Testis (tissue), 3 donors: ENCODE measurements around the gene IGF1R. TPM values are rescaled to one million over a fixed set of nuclear protein-coding genes. Genes with fewer than 3 reads are reported as not detected.
A peak's percentile ranks its signal among the peaks of the same experiment; 100 is the strongest.

Experiments used
- DNase-seq: peaks from one replicate; pipeline ENCODE4 v3.0.0-alpha.2; 2019
- H3K27ac ChIP-seq, 2 donors: fragments of 200-600 bp; sonication (generic); one replicate each; pipeline ENCODE4 v1.5.1; 2019
- H3K27me3 ChIP-seq: fragments of 200-600 bp; sonication (generic); one replicate; pipeline ENCODE4 v1.5.1; 2019
- H3K36me3 ChIP-seq: fragments of 200-600 bp; sonication (generic); one replicate; pipeline ENCODE4 v1.5.1; 2017; ENCODE audit warnings: low read depth; ENCODE audit errors: missing control alignments
- H3K4me1 ChIP-seq: fragments of 200-600 bp; sonication (generic); one replicate; pipeline ENCODE4 v1.5.1; 2019
- H3K4me3 ChIP-seq, 2 donors: fragments of 200-600 bp; sonication (generic); one replicate each; pipeline ENCODE4 v1.5.1; 2017 to 2019
- H3K9me3 ChIP-seq: fragments of 200-600 bp; sonication (generic); one replicate; pipeline ENCODE4 v1.5.1; 2017
- POLR2A ChIP-seq: fragments of 450-650 bp; IDR thresholded peaks from one replicate; pipeline ENCODE4 v1.6.1; 2017; ENCODE audit warnings: antibody characterized with exemption, mild to moderate bottlenecking, moderate library complexity
- WGBS, 2 donors: methylation state at CpG; one replicate each; pipeline ENCODE4 v1.1.5; 2018; 5-methylcytosine and 5-hydroxymethylcytosine counted together
- intact Hi-C: fragments of 100-400 bp; cut with DNase I; formaldehyde crosslinking; loops from one replicate; pipeline ENCODE4 v1.15.1; 2023; ENCODE audit warnings: low total_unique reads
- microRNA-seq, 2 donors: library from miRNA; unstranded; fragments of <30 nt; microRNA quantifications; one replicate each; pipeline ENCODE4, GENCODE V29; 2016; ENCODE audit warnings: borderline number of aligned reads in 2 of 2, borderline replicate concordance in 1 of 2
- polyA plus RNA-seq: library from polyadenylated mRNA; stranded (reverse); fragments of 350-450 nt; fragmentation: Illumina TruSeq; extraction: RNeasy Lipid Tissue Mini Kit (QIAGEN cat#74804); gene quantifications from one replicate; pipeline ENCODE4 v1.2.3, GENCODE V29; 2014; ENCODE audit warnings: low read depth, low replicate concordance; ENCODE audit not compliant: insufficient read depth
- small RNA-seq, 2 donors: library from RNA; depleted of rRNA; stranded (forward); fragments of <200 nt; gene quantifications; one replicate each; pipeline ENCODE3, GENCODE V24; 2016
- total RNA-seq, 2 donors: library from RNA; depleted of rRNA; stranded (reverse); fragments of >200 nt; gene quantifications; one replicate each; pipeline ENCODE4 v1.2.3, GENCODE V29; 2016
- TF ChIP-seq, protein P1 (sequence below), 3 experiments: fragments of 450-650 bp in 2 of 3; fragments of 200-600 bp in 1 of 3; sonication (generic) in 1 of 3; IDR thresholded peaks; one replicate each; pipeline ENCODE4 v1.5.1; 2016 to 2019; ENCODE audit warnings: antibody characterized with exemption in 3 of 3, mild to moderate bottlenecking in 2 of 3, moderate library complexity in 1 of 3

Gene IGF1R
- total and polyA plus RNA-seq, 3 donors from 2014 or later, result 25.8 to 172 (median 157) TPM

DNA sequence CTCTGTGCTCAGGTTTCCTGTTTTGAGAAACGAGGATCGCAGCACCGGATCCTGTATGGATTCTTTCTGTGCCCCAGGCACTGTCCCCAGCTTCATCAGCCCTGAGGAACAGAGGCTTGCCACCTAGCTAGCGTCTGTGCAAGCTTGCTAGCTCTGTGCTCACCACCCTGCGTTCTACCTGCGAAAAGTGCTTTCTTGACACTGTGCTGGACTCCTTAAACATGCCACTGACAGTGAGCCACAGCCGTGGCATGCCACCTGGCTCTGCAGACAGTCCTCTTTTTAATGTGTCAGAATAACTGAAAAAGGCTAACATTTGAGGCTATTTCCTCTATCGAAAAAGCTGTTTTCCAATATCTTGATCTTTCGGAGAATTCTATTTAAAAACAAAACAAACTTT is 357.8 kb downstream of the IGF1R start:
- 49 to 75% methylated on average over 9 of the region's 9 CpGs for WGBS, 2 donors

DNA sequence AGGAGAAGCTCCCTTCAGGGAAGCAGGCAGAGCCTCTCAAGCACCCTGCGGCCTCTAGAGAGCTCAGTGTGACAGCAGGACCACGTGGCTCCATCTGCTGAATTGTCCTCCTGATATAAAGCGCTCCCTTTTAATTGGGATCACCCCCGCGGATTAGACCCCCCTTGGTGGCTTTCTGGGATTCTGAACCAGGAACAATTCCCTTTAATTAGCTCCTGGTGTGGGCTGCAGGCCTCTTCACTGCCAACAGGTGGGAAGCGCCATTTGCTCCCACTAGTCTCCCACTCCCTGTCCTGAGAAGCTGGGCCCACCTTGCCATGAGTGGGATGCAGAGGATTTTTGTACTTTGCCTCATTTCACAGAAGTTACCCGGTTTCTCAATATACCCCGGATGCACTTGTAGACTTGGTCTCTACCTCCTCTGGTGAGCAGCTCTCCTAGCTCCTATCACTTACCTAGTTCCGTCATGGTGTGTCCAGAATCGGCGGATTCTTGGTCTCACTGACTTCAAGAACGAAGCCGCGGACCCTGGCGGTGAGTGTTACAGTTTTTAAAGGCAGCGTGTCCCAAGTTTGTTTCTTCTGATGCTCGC is 358.7 kb downstream of the IGF1R start:
- Histone ChIP-seq H3K36me3 (no peaks in the 10 kb centered on the region), H3K4me1 (no peaks in the 10 kb centered on the region), H3K9me3 (no peaks in the 10 kb centered on the region), H3K27ac (no peak overlapping the region), H3K4me3 (peak overlapping the region in 1 of 2 donors; percentile 53), H3K27me3 (no peaks in the 10 kb centered on the region)
- intact Hi-C loops, result no loop called here
- WGBS, 2 donors, result 70 to 74% methylated on average over 17 of the region's 17 CpGs
- TF ChIP-seq, protein P1, sequence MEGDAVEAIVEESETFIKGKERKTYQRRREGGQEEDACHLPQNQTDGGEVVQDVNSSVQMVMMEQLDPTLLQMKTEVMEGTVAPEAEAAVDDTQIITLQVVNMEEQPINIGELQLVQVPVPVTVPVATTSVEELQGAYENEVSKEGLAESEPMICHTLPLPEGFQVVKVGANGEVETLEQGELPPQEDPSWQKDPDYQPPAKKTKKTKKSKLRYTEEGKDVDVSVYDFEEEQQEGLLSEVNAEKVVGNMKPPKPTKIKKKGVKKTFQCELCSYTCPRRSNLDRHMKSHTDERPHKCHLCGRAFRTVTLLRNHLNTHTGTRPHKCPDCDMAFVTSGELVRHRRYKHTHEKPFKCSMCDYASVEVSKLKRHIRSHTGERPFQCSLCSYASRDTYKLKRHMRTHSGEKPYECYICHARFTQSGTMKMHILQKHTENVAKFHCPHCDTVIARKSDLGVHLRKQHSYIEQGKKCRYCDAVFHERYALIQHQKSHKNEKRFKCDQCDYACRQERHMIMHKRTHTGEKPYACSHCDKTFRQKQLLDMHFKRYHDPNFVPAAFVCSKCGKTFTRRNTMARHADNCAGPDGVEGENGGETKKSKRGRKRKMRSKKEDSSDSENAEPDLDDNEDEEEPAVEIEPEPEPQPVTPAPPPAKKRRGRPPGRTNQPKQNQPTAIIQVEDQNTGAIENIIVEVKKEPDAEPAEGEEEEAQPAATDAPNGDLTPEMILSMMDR (IDR thresholded peaks at IDR 0.05), result no peak
- TF ChIP-seq POLR2A, result no peak
- no peak for DNase-seq

More for the DNA sequence above, 357.8 kb downstream of the IGF1R start:
- no peak for DNase-seq
- TF ChIP-seq, protein P1 (IDR thresholded peaks at IDR 0.05), result no peak
- TF ChIP-seq POLR2A, result no peak
- Histone ChIP-seq H3K4me1 (no peaks in the 10 kb centered on the region), H3K9me3 (no peaks in the 10 kb centered on the region), H3K36me3 (no peaks in the 10 kb centered on the region), H3K27me3 (no peaks in the 10 kb centered on the region), H3K4me3 (no peak overlapping the region), H3K27ac (no peak overlapping the region)
- intact Hi-C loops, result no loop called here

DNA sequence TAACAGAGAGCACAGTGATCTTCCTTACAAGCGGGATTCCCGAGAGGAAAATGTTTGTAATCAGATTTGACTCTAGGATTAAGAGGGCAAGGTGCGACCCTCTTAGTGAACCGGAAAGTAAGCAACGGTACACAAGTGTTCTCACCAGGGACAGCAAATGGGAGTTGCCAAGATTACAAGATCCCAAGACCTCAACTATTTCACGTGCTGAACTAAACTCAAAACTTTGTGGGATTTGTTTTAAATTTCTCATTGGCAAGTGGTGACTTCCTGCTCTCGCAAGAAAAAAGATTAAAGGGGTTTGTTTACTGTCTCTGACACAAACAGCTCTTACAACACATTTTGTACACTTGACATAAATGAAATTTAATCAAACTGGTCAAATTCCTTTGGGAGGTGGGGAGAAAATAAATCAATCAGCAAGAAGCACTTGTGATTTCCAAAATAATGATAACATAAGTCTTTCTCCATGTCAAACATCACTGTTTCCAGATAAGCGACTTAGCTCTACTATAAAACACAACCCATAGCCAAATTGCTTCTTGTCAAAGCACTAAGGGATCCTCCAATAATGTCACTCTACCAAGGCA is 361.5 kb downstream of the IGF1R start:
- 34 to 46% methylated on average over 8 of the region's 8 CpGs for WGBS, 2 donors
- intact Hi-C loops, result no loop called here
- H3K27me3 ChIP-seq, result no peaks in the 10 kb centered on the region
- H3K27ac ChIP-seq, result no peak overlapping the region
- peaks cover 3% of the 10 kb centered on the region for H3K4me1 ChIP-seq
- H3K36me3 ChIP-seq, result no peaks in the 10 kb centered on the region
- TF ChIP-seq, protein P1 (IDR thresholded peaks at IDR 0.05), result no peak
- no peak for TF ChIP-seq POLR2A
- H3K4me3 ChIP-seq, result no peak overlapping the region
- DNase-seq, result no peak
- no peaks in the 10 kb centered on the region for H3K9me3 ChIP-seq

DNA sequence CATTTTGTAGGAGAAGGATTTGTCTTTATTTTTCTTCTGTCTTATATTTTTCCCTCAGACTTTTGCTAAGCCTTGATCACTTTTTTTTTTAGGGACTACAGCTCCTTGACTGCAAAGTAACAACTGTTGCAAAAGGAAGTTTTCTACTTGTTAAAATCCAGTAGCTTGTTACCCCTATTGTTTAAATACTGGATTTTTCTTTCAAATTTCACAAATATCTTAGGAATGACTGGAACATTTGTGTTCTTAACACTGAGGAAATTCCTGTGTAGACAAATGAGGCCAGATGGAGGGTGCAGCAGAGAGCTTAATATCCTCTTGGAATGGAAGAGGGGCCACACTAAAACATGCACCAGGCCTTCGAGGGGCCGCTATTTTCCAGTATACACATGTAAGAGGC is 362.4 kb downstream of the IGF1R start:
- intact Hi-C loops, result no loop called here
- DNase-seq, result no peak
- H3K27me3 ChIP-seq, result no peaks in the 10 kb centered on the region
- H3K4me3 ChIP-seq, result no peak overlapping the region
- 85 to 92% methylated on average over 2 of the region's 2 CpGs for WGBS, 2 donors
- peaks cover 9% of the 10 kb centered on the region for H3K4me1 ChIP-seq
- H3K27ac ChIP-seq, result no peak overlapping the region
- no peaks in the 10 kb centered on the region for H3K36me3 ChIP-seq
- H3K9me3 ChIP-seq, result no peaks in the 10 kb centered on the region
- TF ChIP-seq POLR2A, result no peak
- TF ChIP-seq, protein P1 (IDR thresholded peaks at IDR 0.05), result no peak

Small RNA genes lying within 50 kb of the gene (microRNA-seq; reads per million reads assigned to microRNA genes)
- gene MIR4714, result 0 to 1.4 reads per million in 2 donors

Small RNA genes lying within 50 kb of the gene (small RNA-seq; reads per million reads assigned to genes)
- 0 reads per million in 2 donors for gene MIR4714
